ENCODE data around the gene POLR2L.
A peak's percentile ranks its signal among the peaks of the same experiment; 100 is the strongest.

Gene POLR2L

DNA sequence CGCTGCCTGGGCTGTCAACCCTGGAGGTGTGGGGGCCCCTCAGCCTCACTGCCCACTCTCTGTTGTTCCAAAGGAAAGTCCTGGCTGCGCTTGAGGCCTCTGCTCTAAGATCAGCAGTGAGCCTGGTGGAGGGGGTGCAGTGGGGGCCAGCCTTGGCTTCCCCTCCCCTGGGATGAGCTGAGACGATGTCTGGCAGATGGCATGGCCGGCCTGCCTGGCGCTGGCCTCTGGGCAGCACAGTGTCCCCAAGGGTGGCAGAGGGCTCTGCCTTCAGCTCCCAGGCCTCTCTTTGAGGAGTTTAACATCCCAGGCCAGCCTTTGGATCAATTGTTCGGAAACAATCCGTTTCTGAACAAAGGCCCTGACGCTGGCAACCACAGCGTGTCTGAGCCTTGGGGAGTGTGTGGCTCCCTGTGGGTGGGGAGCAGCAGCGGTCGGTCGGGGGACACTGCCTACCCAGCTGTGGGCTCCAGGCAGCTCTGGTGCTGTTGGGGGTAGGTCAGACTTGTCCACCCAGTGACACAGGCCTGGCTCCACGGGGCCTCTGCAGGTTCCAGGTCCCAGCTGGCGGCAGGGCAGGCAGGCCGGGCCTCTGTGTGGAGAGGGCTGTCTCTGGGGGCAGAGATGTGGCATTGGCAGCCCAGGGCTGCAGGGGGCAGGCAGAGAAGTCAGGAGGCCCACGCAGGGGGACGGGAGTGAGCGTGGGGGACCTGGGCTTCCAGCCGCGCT lies 12.4 kb upstream of the POLR2L start:
- H3K4me1 Mint-ChIP-seq (ENCODE audit: low read depth), result no peaks in the 10 kb centered on the region
- H3K27me3 Mint-ChIP-seq (ENCODE audit: low read depth), result no peaks in the 10 kb centered on the region
- no peak overlapping the region for H3K4me3 Mint-ChIP-seq
- no peaks in the 10 kb centered on the region for H3K9me3 Mint-ChIP-seq
- H3K36me3 Mint-ChIP-seq (ENCODE audit: low read depth), result no peaks in the 10 kb centered on the region
- H3K27ac Mint-ChIP-seq, result no peak overlapping the region
- DNase-seq (ENCODE audit: low spot score), result no peak

DNA sequence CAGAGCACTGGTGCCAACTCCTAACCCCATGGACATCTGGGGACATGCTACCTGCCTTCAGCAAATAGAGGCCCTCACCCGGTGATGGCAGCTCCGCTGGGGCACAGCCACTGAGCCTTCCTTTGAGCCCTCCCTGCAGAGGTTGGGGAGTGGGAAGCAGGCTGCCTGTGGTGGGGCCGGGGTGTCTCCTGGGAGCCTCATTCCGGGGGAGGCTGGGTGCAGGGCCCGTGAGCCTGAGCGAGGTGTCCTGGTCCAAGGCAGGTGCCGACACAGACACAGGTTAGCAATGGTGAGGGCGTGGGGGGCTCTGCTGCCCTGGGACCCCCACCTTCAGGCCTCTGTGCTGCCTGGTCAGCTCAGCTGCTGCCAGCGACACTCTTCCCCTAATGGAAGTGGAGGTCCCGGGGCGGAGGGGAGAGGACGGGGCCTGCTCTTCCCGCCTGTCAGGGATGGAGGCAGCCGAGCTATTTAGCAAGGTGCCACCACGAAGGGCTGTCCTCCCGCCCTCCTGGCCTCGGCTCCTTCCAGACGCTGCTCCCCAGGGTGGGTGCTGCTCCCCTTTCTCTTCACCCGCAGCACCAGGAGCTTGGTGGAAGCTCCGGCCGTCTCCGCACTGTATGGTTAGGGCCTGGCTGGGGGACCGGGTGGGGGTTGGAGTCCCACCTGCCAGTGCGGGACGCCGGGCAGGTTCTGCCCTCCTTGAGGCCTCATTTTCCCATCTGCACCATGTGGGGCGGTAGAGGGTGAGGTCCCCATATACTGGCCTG lies 11.5 kb upstream of the POLR2L start:
- no peak overlapping the region for H3K4me3 Mint-ChIP-seq
- no peak overlapping the region for H3K27ac Mint-ChIP-seq
- H3K4me1 Mint-ChIP-seq (ENCODE audit: low read depth), result no peaks in the 10 kb centered on the region
- no peaks in the 10 kb centered on the region for H3K36me3 Mint-ChIP-seq (ENCODE audit: low read depth)
- peaks cover 3% of the 10 kb centered on the region for H3K27me3 Mint-ChIP-seq (ENCODE audit: low read depth)
- DNase-seq (ENCODE audit: low spot score), result no peak
- H3K9me3 Mint-ChIP-seq, result no peaks in the 10 kb centered on the region

DNA sequence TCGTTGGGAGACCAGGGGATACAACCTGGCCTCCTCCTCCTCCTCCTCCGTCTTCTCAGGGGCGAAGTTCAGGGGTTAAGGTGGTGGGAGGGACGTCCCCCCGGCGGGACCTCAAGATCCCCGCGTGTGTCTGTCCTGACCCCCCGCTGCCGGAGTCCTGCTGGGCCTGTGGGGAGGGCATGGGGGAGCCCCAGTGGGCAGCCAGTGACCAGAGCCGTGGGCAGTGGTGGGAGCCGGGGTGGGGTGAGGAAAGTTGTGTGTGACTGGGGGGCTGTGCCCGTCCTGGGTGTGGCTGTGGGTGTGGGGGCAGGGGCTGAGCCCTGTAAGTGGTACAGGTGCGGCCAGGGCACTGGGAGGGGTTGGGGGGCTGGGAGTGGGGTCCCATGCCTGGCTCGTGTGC lies 10.4 kb upstream of the POLR2L start:
- Mint-ChIP-seq H3K27ac (no peak overlapping the region), H3K4me1 (ENCODE audit: low read depth) (no peaks in the 10 kb centered on the region), H3K9me3 (no peaks in the 10 kb centered on the region), H3K36me3 (ENCODE audit: low read depth) (no peaks in the 10 kb centered on the region), H3K4me3 (no peak overlapping the region), H3K27me3 (ENCODE audit: low read depth) (peaks cover 8% of the 10 kb centered on the region)
- no peak for DNase-seq (ENCODE audit: low spot score)

DNA sequence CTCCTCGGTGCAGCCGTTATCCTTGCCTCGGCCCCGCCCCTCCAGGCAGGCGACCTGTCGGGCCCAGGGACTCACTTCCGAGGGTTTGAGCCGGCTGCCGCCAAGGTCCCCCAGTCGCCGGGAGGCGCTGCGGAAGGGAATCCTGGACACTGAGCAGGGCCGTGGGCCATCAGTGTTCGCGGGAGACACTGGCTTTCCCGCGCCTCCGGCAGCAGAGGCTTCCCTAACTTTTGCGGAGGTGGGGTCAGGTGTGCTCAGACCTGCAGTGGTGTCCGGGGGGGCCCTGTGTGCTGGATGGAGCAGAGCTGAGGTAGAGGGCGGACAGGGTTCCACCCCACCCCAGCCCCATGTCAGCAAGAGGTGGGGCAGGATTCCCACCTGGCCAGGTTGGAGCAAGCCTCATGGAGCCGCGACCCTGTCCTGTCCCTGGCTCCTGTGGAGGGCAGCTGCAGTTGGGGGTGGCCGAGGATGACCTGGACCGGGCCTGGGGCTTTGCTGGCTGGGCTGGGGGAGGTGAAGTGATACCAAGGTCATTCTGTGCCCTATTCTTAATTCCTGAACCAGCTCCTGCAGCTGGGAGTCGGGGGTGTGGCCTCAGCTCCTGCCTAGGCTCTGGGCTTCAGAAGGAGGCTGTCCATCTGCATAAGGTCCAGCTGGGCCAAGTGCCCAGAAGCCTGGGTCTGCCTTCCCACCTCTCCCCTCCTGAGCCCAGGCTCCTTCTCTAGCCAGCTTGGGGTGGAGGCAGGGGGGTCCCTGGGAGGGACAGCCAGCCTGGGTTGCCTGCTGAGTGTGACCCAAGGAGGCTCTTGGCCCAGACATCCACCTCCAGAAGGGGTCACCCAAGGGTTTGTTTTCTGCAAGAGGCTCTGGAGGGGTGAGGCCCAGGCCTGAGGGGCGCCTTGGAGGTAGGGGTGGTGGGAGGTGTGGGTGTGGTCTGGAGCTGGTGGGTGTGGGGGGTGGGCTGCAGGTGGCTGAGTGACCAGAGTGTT lies 8.7 kb upstream of the POLR2L start:
- H3K9me3 Mint-ChIP-seq, result no peaks in the 10 kb centered on the region
- no peak overlapping the region for H3K4me3 Mint-ChIP-seq
- H3K36me3 Mint-ChIP-seq (ENCODE audit: low read depth), result no peaks in the 10 kb centered on the region
- DNase-seq (ENCODE audit: low spot score), result no peak
- H3K4me1 Mint-ChIP-seq (ENCODE audit: low read depth), result no peaks in the 10 kb centered on the region
- H3K27ac Mint-ChIP-seq, result no peak overlapping the region
- peaks cover 8% of the 10 kb centered on the region for H3K27me3 Mint-ChIP-seq (ENCODE audit: low read depth)

DNA sequence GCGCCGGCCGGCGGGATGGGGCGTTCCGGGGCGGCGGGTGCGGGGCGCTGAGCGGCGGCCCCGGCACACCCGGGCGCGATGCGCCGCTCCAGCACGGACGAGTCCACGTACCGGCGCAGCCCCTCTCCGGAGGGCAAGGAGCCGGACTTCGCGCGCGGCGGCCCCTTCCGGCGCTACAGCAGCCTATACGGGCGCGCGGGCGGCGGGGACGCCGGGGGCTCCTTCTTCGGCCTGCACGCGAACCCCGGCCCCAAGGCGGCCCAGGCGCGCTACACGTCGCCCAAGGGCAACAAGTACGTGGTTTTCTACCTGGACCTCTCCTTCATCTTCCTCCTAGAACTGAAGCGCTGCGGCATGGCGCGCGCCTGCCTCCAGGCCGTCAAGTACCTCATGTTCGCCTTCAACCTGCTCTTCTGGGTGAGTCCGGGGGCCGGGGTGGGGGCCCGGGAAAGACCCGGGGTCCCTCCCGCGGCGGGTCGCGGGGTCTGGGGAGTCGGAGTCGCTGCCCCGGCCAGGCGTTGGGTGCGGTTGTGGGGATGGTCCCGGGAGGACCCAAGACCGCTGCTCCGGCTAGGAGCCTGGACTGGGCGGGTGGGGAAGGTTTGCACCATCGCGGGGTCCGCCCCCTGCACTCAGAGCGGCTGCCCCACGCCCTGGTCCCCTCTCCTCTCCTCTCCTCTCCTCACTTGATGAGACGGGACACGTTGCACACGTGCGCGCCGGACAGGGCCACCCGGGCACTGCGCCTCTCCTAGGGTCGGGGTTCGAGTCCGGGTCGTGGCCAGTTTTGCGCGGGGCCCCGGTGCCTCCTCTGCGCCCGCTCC lies 7.8 kb upstream of the POLR2L start:
- H3K36me3 Mint-ChIP-seq (ENCODE audit: low read depth), result no peaks in the 10 kb centered on the region
- no peak overlapping the region for H3K4me3 Mint-ChIP-seq
- H3K4me1 Mint-ChIP-seq (ENCODE audit: low read depth), result no peaks in the 10 kb centered on the region
- peaks cover 8% of the 10 kb centered on the region for H3K27me3 Mint-ChIP-seq (ENCODE audit: low read depth)
- H3K27ac Mint-ChIP-seq, result no peak overlapping the region
- DNase-seq (ENCODE audit: low spot score), result no peak
- no peaks in the 10 kb centered on the region for H3K9me3 Mint-ChIP-seq

DNA sequence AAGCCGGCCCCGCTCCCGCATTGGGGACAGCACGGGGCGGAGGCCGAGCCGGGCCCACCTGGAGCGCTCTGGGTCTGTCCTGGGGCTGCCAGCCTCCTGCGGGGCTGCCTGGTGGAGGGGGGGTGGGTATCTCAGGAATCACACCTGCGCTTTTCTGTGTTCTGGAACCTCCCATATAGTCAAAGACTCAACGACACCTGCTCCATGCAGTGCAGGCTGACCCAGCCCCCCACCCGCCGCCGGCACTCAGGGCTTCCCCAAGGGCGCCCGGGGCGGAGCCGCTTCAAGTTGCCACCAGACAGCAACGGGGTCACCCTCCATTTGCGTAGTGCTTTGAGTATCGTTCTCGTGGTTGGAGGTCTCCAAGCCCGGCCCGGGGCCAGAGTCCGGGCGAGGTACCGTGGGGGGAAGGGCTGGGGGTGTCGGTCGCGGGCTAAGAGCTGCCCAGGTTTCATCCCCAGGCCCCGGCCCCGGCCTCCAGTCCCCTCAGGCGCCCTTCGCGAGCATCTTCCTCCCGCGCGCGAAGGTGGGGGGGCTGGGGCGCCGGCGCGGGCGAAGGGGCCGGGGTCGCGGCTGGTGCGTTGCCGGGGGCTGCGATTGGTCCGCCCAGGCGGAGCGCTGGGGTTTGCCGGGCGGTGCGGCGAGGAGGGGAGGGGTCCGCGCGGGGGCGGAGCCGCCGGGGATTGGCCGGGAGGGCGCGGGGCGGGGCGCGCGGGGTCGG lies 6.9 kb upstream of the POLR2L start:
- Mint-ChIP-seq H3K36me3 (ENCODE audit: low read depth) (no peaks in the 10 kb centered on the region), H3K27ac (no peak overlapping the region), H3K4me3 (peak overlapping the region; percentile 64), H3K4me1 (ENCODE audit: low read depth) (no peaks in the 10 kb centered on the region), H3K27me3 (ENCODE audit: low read depth) (peaks cover 8% of the 10 kb centered on the region), H3K9me3 (no peaks in the 10 kb centered on the region)
- DNase-seq (ENCODE audit: low spot score), result no peak

DNA sequence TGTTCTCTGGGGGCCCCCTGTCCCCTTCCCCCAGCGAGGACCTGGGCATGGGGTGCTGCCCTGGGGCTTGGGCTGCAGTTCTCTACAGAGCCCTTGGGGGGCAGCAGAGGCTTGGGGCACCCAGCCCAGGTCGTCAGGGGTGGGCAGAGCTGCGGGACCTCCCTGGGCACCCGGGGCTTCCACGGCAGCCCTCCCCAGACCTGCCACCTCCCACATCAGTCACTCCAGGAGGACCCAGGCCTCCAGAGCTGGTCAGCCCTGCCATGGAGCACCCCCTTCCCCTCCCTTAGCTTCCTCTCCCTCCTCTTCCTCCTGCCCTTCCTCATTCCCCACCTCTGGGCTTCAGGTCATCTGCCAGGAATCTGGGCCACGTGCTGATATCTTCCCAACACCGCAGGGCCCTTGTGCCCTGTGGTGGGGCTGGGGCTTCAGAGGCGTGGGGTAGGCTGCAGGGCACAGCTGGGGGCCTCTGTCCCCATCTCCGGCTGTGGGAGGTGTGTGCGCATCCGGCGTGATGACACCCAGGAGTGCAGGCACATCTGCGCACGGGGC lies 6.1 kb upstream of the POLR2L start:
- Mint-ChIP-seq H3K27ac (no peak overlapping the region), H3K36me3 (ENCODE audit: low read depth) (no peaks in the 10 kb centered on the region), H3K4me3 (peak overlapping the region; percentile 55), H3K4me1 (ENCODE audit: low read depth) (peaks cover 4% of the 10 kb centered on the region), H3K9me3 (no peaks in the 10 kb centered on the region), H3K27me3 (ENCODE audit: low read depth) (peaks cover 8% of the 10 kb centered on the region)
- peak; percentile 52 for DNase-seq (ENCODE audit: low spot score)

DNA sequence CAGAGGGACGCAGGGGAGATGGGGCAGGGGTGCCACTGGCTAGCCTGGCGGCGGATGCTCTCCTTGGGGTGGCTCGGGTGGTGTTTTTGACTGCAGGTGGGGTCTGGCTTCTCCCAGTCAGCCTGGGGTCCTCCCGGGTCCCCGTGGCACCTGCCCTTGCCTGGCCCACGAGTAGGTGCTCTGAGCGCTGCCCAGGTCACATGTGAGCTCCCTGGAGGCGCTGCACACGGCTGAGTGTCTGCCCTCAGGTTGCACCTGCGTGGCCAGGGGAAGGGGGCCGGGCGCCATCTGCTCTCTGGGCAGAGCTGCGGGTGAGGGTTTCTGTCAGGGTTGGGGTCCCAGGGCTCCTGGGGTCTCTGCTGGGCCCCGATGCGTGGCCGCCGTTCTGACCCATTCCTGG lies 5.5 kb upstream of the POLR2L start:
- Mint-ChIP-seq H3K4me3 (no peak overlapping the region), H3K9me3 (no peaks in the 10 kb centered on the region), H3K27ac (no peak overlapping the region), H3K36me3 (ENCODE audit: low read depth) (no peaks in the 10 kb centered on the region), H3K4me1 (ENCODE audit: low read depth) (peaks cover 4% of the 10 kb centered on the region), H3K27me3 (ENCODE audit: low read depth) (peaks cover 8% of the 10 kb centered on the region)
- DNase-seq (ENCODE audit: low spot score), result no peak

DNA sequence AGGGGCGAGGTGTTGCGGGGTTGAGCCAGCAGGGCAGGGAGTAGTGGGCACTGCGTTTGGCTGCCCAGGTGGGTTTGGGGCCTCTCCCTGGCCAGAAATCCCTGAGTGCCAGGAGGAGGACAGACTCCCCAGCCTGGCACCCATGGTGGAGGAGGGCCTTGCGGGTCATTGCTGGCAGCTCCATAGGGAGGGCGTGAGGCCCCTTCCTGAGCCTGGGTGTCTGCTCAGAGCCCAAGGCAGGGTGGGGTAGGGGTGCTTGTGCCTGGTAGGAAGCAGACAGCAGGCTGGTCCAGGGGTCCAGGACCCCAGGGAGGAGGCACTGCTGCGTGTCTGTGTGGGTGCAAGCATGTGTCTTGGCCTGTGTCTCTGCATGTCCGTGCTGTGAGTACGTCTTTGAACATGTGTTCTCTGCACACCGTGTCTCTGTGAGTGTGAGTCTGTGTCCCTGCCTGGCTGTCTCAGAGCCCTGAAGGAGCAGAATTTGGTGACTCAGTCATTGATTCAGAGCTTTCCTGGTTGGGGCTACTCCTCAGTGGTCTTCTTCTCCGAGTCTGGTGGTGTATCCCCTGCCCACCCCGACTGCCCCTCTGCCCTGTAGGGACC lies 4.3 kb upstream of the POLR2L start:
- H3K4me3 Mint-ChIP-seq, result no peak overlapping the region
- no peaks in the 10 kb centered on the region for H3K9me3 Mint-ChIP-seq
- H3K27me3 Mint-ChIP-seq (ENCODE audit: low read depth), result peaks cover 8% of the 10 kb centered on the region
- no peak for DNase-seq (ENCODE audit: low spot score)
- peaks cover 4% of the 10 kb centered on the region for H3K4me1 Mint-ChIP-seq (ENCODE audit: low read depth)
- no peaks in the 10 kb centered on the region for H3K36me3 Mint-ChIP-seq (ENCODE audit: low read depth)
- H3K27ac Mint-ChIP-seq, result no peak overlapping the region

DNA sequence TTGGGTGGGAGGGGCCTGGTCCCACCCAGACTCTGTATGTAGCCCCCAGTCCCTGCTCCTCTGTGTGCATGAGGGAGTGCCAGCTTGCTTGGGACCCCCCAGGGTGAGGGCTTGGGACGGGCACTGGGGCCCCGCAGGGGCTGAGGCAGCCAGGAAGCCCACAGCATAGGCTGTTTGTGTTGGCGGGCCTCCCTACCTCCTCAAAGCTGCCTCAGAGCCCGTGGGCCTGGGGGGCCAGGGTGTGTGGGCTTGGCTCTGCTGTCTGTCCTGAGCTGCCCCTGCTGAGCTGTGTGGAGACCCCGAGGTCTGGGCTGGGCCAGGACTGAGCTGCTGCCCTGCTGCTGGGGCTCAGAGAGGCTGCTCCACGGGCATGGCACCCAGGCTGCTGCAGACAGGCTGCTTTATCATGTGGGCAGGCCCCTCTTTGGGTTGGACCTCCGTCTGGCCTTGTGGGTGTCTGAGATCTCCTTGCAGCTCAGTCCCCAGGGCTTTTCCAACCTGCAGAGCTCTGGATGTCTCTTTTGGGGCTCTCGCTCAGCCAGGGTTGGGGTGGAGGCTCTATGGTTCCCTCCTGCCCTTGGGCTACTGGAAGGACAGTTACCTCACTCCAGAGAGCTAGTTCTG lies 3.7 kb upstream of the POLR2L start:
- Mint-ChIP-seq H3K36me3 (ENCODE audit: low read depth) (no peaks in the 10 kb centered on the region), H3K27me3 (ENCODE audit: low read depth) (peaks cover 8% of the 10 kb centered on the region), H3K9me3 (no peaks in the 10 kb centered on the region), H3K4me3 (no peak overlapping the region), H3K4me1 (ENCODE audit: low read depth) (peaks cover 4% of the 10 kb centered on the region), H3K27ac (no peak overlapping the region)
- DNase-seq (ENCODE audit: low spot score), result no peak

DNA sequence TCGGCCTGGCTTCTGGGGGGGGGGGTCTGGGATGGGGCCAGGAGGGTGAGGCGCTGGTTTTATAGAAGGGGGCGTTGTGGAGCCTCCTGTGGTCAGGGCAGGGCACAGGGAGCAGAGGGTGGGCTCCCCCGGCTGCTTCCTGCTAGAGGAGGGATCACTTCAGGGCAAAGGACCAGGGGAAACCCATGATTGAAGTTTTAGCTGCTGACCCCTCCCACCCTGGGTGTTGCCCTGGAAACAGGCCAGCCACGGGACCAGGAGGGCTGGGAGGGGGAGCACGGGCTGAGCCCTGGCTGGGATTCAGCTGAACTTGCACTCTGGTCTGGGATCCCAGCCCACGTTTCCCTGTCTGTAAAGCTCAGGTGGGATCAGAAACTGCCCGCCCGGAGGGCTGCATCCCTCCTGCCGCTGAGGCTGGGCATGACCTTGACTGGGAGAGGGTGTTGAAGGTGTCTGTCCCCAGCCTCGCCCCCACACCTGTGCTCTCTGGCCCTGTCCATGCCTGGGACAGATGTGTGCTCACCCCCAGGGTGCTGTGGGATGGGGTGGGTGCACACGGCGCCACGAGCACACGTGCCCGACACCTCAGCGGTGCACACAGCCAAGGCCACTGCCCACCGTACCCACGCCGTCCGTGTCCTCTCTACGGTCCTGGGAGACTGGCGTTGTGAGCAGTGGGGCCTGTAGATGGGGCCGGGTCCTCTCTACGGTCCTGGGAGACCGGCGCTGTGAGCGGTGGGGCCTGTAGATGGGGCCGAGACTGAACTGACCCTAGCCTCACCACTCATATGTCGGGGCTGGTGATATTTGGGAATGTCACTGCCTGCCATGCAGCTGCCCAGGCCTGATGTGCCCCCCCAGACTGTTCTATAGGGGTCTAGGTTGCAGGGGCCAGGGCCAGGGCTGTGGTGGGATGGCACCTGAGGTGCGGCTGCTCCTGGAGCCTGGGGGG lies 2.6 kb upstream of the POLR2L start:
- H3K27me3 Mint-ChIP-seq (ENCODE audit: low read depth), result peaks cover 8% of the 10 kb centered on the region
- peaks cover 10% of the 10 kb centered on the region for H3K4me1 Mint-ChIP-seq (ENCODE audit: low read depth)
- no peak overlapping the region for H3K4me3 Mint-ChIP-seq
- H3K36me3 Mint-ChIP-seq (ENCODE audit: low read depth), result peaks cover 4% of the 10 kb centered on the region
- no peaks in the 10 kb centered on the region for H3K9me3 Mint-ChIP-seq
- no peak overlapping the region for H3K27ac Mint-ChIP-seq
- DNase-seq (ENCODE audit: low spot score), result no peak
